GM11168 (cell line): Measurements from ENCODE around the gene LAMA2.

ENCODE experiments used
- in situ Hi-C: fragments of 300-500 bp; cut with MboI; formaldehyde crosslinking; loops from one replicate; pipeline ENCODE4 v1.12.0; 2022; ENCODE audit warnings: low sequenced_read_pairs; ENCODE audit not compliant: unreplicated experiment

LAMA2 gene

GRCh38 chr6:129498541-129498940 is 615.6 kb downstream of the LAMA2 start:
- in situ Hi-C loops: no loop called here

- in situ Hi-C loops: no loop called here
Measured at GRCh38 chr6:129498950-129499842, 616.3 kb downstream of the LAMA2 start.

DNA sequence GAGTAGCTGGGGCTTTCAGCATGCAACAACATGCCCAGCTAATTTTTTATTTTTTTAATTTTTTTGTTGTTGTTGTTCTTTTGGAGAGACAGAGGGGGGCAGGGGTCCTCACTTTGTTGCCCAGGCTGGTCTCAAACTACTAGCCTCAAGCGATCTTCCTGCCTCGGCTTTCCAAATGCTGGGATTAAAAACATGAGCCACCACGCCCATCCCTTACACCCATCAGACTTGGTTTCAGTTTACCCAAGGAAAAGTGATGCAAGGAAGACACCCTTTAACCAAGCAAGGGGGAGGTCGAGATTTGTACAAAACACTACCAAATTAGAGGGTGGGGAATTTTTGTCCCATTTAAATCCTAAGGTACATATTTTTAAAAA is 616.9 kb downstream of the LAMA2 start:
- in situ Hi-C loops: no loop called here

DNA sequence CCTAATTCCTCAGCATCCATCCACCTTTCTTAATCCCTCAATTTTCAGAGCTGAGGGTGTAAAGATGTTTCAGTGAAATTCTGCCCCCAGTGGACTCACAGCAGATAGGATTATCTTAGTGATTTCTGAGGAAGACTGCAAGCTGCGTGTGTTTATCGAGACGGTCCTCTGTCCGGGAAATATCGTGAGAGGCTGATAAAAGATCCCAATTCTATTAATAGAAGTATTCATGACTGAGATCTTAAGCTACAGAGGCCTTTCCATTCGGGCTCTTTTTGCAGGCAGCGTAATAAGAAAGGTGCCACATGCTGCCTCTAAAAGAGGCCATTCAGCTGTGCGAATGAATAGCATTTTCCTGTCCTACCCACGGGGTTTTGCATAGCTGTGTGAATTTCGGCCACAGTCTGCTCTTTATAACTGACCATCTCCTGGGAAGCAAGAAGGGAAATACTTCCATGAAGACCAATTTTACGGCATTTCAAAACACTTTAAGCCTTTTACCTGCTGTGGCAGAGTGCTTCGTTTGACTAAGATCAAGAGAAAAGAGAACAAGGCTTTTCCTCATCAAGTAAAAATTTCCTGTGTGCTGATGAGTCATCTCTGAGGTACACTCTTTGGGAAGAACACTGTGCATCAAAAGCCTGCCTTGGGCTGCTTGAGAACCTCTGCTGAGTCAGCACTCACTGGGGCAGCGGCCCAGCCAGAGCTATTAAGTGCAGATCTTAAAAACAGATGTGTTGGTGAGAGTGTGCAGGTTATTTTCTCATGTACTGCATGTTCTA is 618.2 kb downstream of the LAMA2 start:
- in situ Hi-C loops: no loop called here

DNA sequence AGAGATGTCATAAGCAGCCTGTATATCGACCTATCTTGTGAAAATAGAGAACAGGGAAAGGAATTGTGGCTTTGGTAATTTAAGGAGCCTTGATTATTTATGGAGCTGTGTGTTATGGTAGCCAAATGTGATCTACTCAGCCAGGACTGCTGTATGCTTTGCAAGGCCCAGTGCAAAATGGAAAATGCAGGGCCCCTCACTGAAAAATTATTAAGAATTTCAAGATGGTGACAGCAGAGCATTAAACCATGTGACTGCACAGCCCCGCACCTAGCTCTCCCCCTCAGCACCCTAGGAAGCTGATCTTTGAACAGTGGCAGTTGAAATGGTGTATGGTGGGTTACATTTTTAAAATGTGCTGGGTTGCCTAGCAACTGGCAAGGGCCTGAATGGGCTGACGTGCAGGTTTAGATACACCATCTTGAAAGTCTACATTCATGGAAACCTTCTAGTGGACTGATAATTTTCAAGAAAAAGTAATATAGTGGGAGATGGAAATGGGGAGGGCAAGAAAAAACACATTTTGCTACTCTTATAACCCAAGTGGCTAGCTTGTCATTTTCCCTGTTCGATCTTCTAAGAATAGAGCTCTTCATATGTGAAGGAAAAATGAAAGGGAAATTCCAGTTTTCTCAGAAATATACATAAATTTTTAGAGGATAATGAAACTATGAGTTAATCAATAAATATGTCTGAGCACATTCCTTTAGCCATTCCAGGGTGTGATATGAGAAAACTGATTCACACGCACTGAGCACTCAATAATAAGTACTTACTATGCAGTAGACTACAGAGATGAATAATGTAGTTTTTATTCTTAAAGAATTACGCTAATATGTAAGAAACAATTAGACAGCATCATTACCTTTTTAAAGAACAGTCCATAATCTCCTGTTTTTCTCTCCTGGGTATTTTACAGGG is 619.1 kb downstream of the LAMA2 start:
- in situ Hi-C loops: no loop called here

DNA sequence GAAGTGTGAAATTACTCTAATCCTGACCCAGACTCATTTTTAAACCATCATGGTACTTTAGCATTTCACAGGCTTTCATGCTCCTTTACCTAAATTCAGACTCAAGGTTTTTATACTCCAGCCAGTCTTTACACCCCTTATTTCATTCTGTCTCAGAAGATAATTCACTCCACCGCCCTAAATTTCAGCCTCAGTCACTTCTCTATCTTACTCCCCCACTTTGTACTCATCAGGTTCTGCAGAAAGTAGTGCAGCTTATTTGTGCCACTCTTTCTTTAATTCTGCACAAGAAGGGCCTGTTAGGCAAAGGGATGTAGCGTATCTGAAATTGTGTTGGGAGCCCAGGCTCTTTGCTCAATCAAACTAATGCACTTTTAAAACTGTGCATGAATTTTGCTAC is 621.5 kb downstream of the LAMA2 start:
- in situ Hi-C loops: no loop called here

GRCh38 chr6:129507059-129507807 is 624.3 kb downstream of the LAMA2 start:
- in situ Hi-C loops: no loop called here

DNA sequence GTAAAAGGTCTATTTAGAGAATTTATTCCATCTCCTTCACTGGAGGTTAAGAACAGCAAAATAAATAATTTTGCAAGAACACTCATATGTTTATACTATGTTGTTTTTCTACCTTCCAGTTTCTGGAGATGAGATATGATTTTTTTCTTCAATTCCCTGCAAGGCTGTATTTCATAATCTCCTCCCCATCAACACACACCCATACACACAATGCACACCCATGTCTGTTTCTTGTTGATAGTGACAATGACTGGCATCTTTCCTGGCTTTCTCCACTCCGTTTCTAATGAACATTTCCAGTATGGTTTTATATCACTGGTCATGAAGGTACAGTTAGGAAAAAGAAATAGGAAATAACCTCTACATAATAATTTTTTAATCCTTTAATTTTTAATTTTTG is 624.9 kb downstream of the LAMA2 start:
- in situ Hi-C loops: no loop called here

- in situ Hi-C loops: no loop called here
Measured at GRCh38 chr6:129508477-129509145, 625.7 kb downstream of the LAMA2 start.

DNA sequence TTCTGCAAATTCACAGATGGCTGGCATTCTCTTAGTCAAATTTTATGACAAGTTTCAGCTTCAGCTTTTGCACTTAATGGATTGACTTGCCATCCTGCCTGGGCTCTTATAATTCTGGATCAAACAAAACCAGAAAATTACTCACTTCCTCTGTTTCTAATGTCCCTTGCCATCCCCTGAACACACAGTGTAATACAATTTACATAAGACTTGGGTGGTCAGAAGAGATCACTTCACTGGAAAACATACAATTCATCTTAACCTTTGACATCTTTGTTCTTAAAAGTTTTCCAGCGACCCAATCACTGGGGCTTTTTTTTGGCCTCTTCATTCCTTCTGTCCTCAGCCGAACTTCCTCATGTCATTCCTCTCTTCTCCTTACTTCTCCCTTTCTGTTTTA is 628.0 kb downstream of the LAMA2 start:
- in situ Hi-C loops: no loop called here

DNA sequence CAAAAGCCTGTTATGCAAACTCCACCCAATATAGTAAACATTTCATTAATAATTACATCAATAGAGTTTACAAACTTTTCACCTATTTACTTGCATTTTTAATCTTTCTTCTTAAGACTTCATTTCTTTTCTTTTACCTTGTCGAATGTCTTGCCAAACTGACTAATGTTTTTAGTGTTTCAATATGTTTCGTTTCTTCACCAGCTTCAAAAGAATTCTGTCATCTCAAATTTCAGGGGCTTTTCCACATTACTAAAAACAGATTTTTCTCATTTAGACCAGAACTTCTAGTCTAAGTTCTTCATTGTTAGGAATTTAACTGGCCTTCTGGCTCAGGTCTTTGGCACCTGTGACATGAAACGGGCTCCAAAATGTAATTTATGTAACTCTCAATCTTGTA is 630.5 kb downstream of the LAMA2 start:
- in situ Hi-C loops: no loop called here

DNA sequence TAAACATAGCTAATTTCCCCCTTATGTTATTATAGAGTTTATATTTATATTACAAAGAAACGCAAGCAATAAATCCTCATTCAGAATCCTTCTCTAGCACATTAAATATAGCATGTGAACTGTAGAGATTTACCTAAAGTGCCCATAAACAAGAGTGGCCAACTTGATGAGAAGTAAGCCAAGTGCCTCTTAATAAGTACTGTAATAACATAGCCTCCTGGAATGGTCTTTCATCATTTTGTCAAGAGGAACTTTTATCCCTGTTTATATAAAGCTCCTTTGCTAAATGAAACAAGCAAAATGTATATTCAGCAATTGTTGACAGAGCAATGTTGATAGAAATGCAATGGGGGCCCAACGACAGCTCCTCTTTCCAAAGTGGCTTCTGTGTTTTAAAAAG is 632.1 kb downstream of the LAMA2 start:
- in situ Hi-C loops: no loop called here

DNA sequence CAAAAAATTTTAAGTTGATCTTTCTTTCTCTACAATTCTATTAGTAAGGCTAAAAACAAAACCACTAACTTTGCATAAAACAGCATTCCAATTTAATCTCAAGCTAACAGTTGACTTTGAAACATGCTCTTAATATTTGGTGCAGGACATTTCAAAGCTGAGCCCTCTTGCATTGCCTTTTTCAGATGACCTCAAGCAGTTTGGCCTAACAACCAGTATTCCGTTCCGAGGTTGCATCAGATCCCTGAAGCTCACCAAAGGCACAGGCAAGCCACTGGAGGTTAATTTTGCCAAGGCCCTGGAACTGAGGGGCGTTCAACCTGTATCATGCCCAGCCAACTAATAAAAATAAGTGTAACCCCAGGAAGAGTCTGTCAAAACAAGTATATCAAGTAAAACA is 633.1 kb downstream of the LAMA2 start:
- in situ Hi-C loops: no loop called here

- in situ Hi-C loops: no loop called here
Measured at GRCh38 chr6:129516787-129517186, 633.8 kb downstream of the LAMA2 start.

GRCh38 chr6:129517288-129517687 is 634.4 kb downstream of the LAMA2 start:
- in situ Hi-C loops: no loop called here

GRCh38 chr6:129519750-129520149 is 636.8 kb downstream of the LAMA2 start:
- in situ Hi-C loops: no loop called here

- in situ Hi-C loops: no loop called here
Measured at GRCh38 chr6:129521946-129522345, 639.0 kb downstream of the LAMA2 start.

GRCh38 chr6:129523816-129524215 is 640.9 kb downstream of the LAMA2 start:
- in situ Hi-C loops: no loop called here

GRCh38 chr6:129525055-129525454 is 642.1 kb downstream of the LAMA2 start:
- in situ Hi-C loops: no loop called here
